Testis (tissue), 2 donors: ENCODE measurements around the gene PRDM10.

Experiments used
- POLR2A ChIP-seq: fragments of 450-650 bp; IDR thresholded peaks from one replicate; pipeline ENCODE4 v1.6.1; 2017; ENCODE audit warnings: antibody characterized with exemption, mild to moderate bottlenecking, moderate library complexity
- TF ChIP-seq, protein P1 (sequence below), 3 experiments: fragments of 450-650 bp in 2 of 3; fragments of 200-600 bp in 1 of 3; sonication (generic) in 1 of 3; IDR thresholded peaks; one replicate each; pipeline ENCODE4 v1.5.1; 2016 to 2019; ENCODE audit warnings: antibody characterized with exemption in 3 of 3, mild to moderate bottlenecking in 2 of 3, moderate library complexity in 1 of 3

DNA sequence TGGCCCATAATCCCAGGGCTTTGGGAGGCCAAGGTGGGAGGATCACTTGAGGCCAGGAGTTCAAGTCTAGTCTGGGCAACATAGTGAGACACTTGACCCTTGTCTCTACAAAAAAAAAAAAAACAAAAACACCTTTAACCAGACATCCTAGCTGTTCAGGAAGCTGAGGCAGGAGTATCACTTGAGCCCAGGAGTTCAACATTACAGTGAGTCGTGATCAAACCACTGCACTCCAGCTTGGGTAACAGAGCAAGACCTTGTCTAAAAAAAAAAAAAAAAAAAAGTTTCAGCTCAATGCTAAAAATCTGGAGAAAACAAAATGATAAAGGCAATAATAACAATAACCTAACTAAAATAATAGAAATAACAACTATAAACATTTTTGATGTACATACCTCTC lies 44.5 kb upstream of the PRDM10 start:
- TF ChIP-seq, protein P1, sequence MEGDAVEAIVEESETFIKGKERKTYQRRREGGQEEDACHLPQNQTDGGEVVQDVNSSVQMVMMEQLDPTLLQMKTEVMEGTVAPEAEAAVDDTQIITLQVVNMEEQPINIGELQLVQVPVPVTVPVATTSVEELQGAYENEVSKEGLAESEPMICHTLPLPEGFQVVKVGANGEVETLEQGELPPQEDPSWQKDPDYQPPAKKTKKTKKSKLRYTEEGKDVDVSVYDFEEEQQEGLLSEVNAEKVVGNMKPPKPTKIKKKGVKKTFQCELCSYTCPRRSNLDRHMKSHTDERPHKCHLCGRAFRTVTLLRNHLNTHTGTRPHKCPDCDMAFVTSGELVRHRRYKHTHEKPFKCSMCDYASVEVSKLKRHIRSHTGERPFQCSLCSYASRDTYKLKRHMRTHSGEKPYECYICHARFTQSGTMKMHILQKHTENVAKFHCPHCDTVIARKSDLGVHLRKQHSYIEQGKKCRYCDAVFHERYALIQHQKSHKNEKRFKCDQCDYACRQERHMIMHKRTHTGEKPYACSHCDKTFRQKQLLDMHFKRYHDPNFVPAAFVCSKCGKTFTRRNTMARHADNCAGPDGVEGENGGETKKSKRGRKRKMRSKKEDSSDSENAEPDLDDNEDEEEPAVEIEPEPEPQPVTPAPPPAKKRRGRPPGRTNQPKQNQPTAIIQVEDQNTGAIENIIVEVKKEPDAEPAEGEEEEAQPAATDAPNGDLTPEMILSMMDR (IDR thresholded peaks at IDR 0.05): no peak
- no peak for TF ChIP-seq POLR2A
